Islet of Langerhans (tissue), 1 donor: ENCODE results near the gene LPXN.
"Not testable (repeated sequence)": the region's sequence is repeated elsewhere in the genome, so short reads cannot be mapped to it uniquely, and the experiment has no call there.

ENCODE experiments used
- FAIRE-seq: peaks from one replicate; lab custom pipeline; 2011; peaks lifted over from hg19 to GRCh38; lab: Jason Lieb, UNC

LPXN gene

DNA sequence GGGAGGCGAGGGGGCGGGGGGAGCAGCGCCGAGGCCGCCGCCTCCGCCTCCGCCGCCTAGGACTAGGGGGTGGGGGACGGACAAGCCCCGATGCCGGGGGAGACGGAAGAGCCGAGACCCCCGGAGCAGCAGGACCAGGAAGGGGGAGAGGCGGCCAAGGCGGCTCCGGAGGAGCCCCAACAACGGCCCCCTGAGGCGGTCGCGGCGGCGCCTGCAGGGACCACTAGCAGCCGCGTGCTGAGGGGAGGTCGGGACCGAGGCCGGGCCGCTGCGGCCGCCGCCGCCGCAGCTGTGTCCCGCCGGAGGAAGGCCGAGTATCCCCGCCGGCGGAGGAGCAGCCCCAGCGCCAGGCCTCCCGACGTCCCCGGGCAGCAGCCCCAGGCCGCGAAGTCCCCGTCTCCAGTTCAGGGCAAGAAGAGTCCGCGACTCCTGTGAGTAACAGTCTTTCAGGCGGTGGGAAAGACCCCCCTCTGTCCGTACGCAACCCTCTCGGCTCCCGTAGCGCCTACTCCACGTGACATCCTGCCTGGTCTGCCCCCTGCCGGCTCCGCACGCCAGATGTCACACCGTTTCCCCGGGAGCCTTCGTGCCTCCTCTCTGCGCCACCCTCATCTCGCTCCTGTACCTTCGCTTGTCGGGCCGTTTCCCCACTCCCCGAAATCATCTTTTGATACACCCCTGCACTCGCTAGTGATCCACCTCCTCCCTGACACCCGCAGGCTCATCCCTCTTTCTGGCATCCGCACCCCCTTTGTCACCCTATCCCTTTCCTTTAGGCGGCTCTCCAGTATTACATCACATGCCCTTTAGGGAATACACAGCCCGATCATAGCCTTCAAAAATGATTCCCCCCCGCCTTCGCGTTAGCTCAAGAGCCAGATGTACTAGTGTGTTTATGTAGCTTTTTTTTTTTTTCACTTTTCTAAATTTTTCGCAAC is 3.8 kb upstream of the LPXN start:
- peak; percentile 13 for FAIRE-seq

DNA sequence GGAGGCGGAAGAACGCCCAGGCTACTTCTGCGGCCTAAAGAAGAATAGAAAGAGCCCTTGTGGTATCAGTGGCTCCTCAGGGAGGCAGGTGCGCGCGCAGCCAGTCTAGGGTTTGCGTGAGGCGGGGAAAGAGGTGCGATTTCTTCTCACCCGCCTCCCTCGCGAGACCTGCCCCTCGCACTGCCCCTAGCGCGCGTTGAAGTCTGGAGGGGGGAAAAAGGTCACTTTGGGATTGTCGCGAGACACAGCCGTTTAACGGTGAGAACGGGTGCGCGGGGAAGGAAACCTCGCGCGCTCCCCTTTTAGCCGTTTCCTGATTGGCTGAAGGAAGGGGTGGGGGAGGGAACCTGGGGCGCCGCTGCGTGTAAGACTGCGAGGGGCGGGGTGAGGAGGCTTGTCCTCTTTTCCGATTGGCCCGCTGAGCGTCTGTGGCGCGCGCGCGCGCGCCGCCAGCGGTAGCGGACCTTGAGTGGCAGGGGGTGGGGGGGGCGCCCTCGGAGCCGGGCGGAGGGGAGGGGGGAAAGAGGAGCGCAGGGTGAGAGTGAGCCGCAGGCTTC is 3.1 kb upstream of the LPXN start, which contains the start of gene ZFP91:
TSS of gene ZFP91 (plus strand) at position 429 of the 557 bp plus-strand sequence. CDS start 219 bp downstream, outside the sequence.
- peak; percentile 9 for FAIRE-seq

- peak; percentile 98 for FAIRE-seq
Measured at GRCh38 chr11:58578136-58578634, 2.5 kb upstream of the LPXN start.

GRCh38 chr11:58577555-58578135 is 2.0 kb upstream of the LPXN start:
- FAIRE-seq: no peak

DNA sequence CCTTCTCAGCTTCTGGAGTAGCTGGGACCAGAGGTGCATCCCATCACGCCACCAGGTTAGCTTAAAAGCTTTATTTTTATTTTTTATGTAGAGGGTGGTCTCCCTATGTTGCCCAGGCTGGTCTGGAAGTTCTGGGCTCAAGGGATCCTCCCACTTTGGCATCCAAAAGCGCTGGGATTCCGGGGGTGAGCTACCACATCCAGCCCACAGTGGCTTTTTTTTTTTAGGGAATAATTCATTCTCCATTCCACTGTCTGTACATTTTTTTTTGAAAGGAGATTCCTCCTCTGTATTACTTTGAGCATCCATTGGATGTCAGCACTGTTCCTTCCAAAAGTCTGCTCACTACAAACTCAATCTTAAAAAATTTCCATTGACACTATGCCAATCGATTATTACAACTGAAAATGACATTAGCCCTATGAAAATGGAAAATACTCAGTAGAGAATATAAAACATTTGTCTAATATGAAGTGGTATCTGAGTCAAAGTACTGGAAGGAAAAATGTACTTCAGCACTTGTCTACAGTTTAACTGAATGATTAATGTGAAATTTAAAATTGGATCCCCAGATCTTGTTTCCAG is 1.3 kb upstream of the LPXN start:
- peak; percentile 65 for FAIRE-seq

- FAIRE-seq: no peak
Measured at GRCh38 chr11:58574881-58575280, 775 bp downstream of the LPXN start.

DNA sequence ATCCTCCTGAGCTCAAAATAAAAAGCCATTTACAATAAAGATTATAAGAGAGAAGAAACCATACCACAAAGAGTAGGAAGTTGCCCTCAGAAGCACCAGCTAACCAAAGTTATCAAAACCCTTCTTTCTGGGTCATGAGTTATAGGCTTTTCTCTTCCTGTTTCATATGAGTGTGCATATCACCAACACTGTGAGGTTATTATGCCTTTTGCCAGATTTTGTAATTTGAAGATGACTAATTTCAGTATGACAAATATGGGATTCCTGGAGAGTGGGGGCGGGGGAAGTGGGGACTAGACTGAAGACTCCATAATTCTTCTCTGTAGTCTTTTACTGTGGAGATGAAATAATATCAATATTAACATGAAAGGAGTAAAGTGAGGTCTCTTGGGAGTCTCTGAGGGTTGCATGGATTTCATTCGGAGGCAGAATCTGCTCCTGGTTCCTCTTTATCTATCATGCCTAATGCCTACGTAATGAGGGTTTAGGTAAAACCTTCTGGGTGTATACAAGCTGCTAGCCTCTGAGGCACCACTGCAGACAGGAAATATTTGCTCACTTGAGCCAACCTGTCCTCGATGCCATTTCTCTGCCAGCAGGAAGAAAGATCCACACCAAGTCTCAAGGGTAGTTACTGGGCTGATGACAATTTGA is 2.1 kb downstream of the LPXN start:
- FAIRE-seq: no peak

DNA sequence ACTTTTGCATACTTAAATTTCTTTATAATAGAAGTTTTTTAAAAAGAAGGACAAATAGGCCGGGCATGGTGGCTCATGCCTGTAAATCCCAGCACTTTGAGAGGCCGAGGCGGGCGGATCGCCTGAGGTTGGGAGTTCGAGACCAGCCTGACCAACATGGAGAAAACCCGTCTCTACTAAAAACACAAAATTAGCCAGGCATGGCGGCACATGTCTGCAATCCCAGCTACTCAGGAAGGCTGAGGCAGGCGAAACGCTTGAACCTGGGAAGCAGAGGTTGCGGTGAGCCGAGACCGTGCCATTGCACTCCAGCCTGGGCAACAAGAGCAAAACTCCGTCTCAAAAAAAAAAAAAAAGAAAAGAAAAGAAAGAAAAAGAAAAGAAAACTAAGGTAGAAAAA is 2.8 kb downstream of the LPXN start:
- FAIRE-seq: not testable (repeated sequence)

- FAIRE-seq: no peak
Measured at GRCh38 chr11:58567889-58568512, 7.7 kb downstream of the LPXN start.

- FAIRE-seq: no peak
Measured at GRCh38 chr11:58564231-58564630, 11.4 kb downstream of the LPXN start.

DNA sequence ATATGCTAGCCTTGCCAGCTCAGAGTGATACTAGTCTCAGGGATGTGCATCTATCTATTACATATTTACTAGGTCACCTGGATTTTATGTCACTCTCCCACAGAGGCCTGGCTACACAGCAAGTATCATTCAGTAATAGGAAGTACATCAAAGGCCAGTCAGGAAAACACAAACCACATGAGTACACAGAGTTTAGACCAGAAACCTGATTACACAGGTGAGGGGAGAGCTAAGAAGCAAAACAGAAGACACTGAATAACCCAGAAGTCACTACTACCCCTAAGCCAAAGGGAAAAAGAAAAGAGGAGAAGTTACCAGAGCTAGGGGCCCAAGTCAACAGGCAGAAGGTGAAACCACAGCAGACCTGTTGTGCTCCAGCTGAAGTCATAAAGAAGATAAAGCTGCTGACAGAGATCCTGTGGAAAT is 13.3 kb downstream of the LPXN start:
- no peak for FAIRE-seq

- FAIRE-seq: no peak
Measured at GRCh38 chr11:58561394-58562098, 14.1 kb downstream of the LPXN start.

GRCh38 chr11:58560842-58561241 is 14.8 kb downstream of the LPXN start:
- FAIRE-seq: no peak

- no peak for FAIRE-seq
Measured at GRCh38 chr11:58549644-58550043, 26.0 kb downstream of the LPXN start.

DNA sequence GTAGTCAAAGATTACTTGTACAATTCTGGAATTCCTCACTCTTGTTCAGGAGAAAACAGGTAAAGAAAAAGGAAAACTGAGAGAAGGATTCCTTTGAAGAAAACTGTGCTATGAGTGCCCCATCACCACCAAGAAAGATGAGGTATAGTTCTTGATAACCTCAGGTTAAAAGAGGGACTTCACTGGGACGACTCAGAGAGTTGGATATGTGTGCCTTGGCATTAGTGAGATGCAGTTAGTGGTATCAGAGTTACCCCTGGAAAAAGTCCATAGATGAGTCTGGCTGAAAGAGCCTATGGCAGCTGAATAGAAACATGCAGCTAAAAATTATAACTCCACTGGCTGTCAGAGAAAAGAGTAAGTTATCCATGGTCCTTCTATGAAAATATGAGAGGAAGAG is 28.8 kb downstream of the LPXN start:
- no peak for FAIRE-seq

DNA sequence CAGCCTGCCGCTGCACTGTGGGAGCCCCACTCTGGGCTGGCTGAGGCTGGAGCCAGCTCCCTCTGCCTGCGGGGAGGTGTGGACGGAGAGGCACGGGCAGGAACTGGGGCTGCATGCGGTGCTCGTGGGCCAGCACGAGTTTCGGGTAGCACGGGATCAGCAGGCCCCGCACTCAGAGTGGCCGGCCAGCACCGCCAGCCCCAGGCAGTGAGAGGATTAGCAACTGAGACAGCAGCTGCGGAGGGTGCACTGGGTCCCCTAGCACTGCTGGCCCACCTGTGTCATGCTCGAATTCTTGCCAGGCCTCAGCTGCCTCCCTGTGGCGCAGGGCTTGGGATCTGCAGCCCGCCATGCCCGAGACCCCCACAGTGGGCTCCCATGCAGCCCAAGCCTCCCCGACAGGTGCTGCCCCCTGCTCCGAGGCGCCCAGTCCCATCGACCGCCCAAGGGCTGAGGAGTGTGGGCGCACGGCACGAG is 43.8 kb downstream of the LPXN start:
- no peak for FAIRE-seq

DNA sequence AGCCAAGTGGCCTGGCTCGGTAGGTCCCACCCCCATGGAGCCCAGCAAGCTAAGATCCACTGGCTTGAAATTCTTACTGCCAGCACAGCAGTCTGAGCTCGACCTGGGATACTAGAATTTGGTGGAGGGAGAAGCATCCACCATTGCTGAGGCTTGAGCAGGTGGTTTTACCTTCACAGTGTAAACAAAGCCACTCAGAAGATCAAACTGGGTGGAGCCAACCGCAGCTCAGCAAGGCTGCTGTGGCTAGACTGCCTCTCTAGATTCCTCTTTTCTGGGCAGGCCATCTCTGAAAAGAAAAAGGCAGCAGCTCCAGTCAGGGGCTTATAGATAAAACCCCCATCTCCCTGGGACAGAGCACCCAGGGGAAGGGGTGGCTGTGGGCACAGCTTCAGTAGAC is 45.4 kb downstream of the LPXN start:
- FAIRE-seq: no peak

DNA sequence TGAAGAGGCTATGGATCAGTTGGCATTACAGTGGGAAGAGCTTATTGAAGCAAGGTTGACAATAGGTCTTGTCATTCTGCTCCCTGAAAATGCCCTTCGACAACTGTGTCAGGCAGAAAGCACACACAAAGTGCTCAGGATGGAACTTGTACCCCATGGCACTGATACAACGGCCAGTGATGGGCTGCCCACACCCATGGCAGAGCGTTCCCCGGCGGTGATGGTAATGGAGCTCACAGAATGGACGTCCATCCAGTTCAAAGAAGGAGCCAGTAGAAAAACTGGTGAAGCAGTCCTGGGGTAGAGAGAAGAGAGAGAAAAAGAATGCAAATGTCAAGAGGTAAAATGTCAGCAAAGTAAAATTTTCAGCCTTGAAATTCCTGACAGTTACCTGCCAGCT is 48.2 kb downstream of the LPXN start:
- FAIRE-seq: no peak

DNA sequence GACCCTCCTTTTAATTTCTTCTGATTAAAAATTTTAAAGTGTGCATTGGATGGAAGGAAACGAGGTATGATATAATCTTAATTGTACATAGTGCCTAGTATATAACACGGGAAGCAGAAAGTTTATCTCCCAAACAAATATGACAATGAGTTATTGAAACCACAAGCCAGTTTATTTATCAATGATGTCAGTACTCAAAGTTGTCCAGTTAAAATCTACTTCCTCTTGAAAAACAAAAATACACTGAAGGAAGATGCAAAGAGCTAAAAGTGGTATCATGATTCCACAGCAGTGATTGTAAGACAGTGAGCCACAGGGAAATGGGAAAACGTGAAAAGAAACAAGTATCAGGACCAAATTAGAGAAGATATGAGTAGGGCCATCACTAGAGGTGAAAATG is 48.9 kb downstream of the LPXN start:
- no peak for FAIRE-seq

GRCh38 chr11:58525037-58525614 is 50.5 kb downstream of the LPXN start:
- FAIRE-seq: no peak
